Right atrium auricular region (tissue), 2 donors: Measurements from ENCODE around the gene ADAMTS10. TPM values are rescaled to one million over a fixed set of nuclear protein-coding genes. Genes with fewer than 3 reads are reported as not detected.
"Not testable (repeated sequence)": the region's sequence is repeated elsewhere in the genome, so short reads cannot be mapped to it uniquely, and the experiment has no call there.

Experiments
- DNase-seq: peaks from one replicate; pipeline ENCODE4 v3.0.0-alpha.2; 2019; ENCODE audit warnings: low spot score
- H3K27ac ChIP-seq, 2 donors: fragments of 200-600 bp; sonication (generic); 1 replicate in 1 of 2; 2 replicates in 1 of 2; pipeline ENCODE4 v1.5.1; 2016 to 2019
- H3K27me3 ChIP-seq, 2 donors: fragments of 200-600 bp; sonication (generic); one replicate each; pipeline versions ENCODE4 v1.5.1 to v1.6.0; 2017 to 2019
- H3K36me3 ChIP-seq: fragments of 200-600 bp; sonication (generic); one replicate; pipeline ENCODE4 v1.5.1; 2016
- H3K4me1 ChIP-seq, 2 donors: fragments of 200-600 bp; sonication (generic); one replicate each; pipeline versions ENCODE4 v1.5.1 to v1.6.0; 2017 to 2019
- H3K4me3 ChIP-seq, 2 donors: fragments of 200-600 bp; sonication (generic); 1 replicate in 1 of 2; 2 replicates in 1 of 2; pipeline ENCODE4 v1.5.1; 2017 to 2019; ENCODE audit warnings: mild to moderate bottlenecking in 1 of 2, moderate library complexity in 1 of 2
- H3K9me3 ChIP-seq, 2 donors: fragments of 200-600 bp; sonication (generic); one replicate each; pipeline ENCODE4 v1.5.1; 2019
- CTCF ChIP-seq, 2 donors: fragments of 200-600 bp; sonication (generic); IDR thresholded peaks; one replicate each; pipeline ENCODE4 v1.5.1; 2019; ENCODE audit warnings: antibody characterized with exemption in 2 of 2
- total RNA-seq, 2 donors: library from RNA; depleted of rRNA; stranded (reverse); fragments of >200 nt; gene quantifications; one replicate each; pipeline ENCODE4 v1.1.0, GENCODE V29; 2016

The ADAMTS10 gene
- total RNA-seq, 2 donors from 2014 or later, result 13.1 to 14.9 TPM

DNA sequence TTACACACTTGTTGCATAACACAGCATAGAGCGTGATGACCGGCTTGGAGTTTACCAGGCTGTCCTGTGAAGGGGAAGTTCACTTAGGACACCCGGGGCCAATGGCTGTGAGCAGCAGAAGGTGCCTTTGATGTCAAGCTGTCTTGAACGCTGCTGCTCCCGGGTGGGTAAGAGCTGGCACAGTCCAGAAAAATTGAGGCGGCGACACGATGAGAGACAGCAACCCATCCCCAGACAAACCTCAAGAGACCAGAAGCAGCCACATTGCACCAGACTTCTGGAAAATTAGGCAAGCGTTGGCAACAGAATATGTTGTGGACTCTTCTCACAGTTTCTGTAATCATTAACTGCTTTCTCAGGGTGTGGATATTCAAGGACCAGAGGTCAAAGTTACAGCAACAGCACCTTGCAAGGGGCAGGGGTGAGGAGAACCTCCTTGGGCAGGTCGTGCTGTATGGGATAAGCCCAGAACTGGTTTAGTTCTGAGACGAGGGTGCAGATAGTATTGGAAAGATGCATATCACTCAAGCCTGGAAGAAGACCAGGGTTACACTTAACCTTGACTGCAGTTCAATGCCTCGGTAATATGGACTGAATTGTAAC lies 30.0 kb upstream of the ADAMTS10 start:
- H3K27me3 ChIP-seq, result no peaks in the 10 kb centered on the region
- H3K27ac ChIP-seq, result no peak overlapping the region
- H3K36me3 ChIP-seq, result no peaks in the 10 kb centered on the region
- no peaks in the 10 kb centered on the region for H3K9me3 ChIP-seq
- peak; percentile 74 for DNase-seq
- H3K4me3 ChIP-seq, result no peak overlapping the region
- no peak for TF ChIP-seq CTCF (IDR thresholded peaks at IDR 0.05)
- H3K4me1 ChIP-seq, result no peaks in the 10 kb centered on the region

DNA sequence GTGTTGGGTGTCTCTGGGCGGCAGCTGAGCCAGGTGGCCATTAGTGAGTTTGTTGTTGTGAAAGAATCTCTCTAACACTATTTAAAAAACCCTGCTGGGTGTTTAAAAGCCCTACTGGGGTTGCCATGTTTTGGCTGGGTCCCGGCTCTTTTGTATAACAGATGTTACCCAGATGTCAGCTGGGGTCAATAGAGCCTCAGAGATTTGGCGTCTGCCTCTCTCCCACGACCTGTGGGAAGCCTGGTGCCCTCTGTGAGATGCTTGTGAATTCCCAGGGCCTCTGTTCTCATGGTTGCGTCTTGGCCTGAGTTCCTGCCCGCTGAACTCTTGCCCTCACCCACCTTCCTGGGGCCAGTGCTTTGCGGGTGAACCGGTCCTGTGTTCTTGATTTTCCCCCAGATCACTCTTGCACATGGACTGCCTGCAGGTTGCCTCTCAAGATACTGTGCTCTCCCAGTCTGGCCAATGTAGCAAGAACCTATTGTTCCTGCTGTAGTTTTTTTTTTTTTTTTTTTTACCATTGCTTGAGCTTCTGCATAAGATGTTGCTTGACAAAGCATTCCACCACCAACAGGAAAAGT lies 29.4 kb upstream of the ADAMTS10 start:
- TF ChIP-seq CTCF (IDR thresholded peaks at IDR 0.05), result no peak
- H3K4me1 ChIP-seq, result no peaks in the 10 kb centered on the region
- H3K4me3 ChIP-seq, result no peak overlapping the region
- no peak for DNase-seq
- H3K27me3 ChIP-seq, result no peaks in the 10 kb centered on the region
- no peak overlapping the region for H3K27ac ChIP-seq
- H3K36me3 ChIP-seq, result no peaks in the 10 kb centered on the region
- H3K9me3 ChIP-seq, result no peaks in the 10 kb centered on the region

- TF ChIP-seq CTCF (IDR thresholded peaks at IDR 0.05), result no peak
- Histone ChIP-seq H3K4me3 (no peak overlapping the region), H3K4me1 (no peaks in the 10 kb centered on the region), H3K36me3 (no peaks in the 10 kb centered on the region), H3K9me3 (no peaks in the 10 kb centered on the region), H3K27me3 (no peaks in the 10 kb centered on the region), H3K27ac (no peak overlapping the region)
- no peak for DNase-seq
Measured at GRCh38 chr19:8638078-8638619, 27.6 kb upstream of the ADAMTS10 start.

DNA sequence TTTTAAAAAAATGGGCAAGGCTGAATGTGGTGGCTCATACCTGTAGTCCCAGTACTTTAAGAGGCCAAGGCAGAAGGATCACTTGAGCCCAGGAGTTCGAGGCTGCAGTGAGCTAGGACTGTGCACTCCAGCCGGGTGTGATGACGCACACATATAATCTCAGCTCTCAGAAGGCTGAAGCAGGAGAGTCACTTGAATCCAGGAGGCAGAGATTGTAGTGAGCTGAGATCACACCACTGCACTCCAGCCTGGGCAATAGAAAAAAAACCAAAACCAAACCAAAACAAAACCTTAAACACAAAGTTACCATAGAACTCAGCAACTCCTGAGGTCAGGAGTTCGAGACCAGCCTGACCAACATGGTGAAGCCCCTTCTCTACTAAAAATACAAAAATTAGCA lies 26.6 kb upstream of the ADAMTS10 start:
- not testable (repeated sequence) for DNase-seq, H3K27ac ChIP-seq, H3K27me3 ChIP-seq, H3K4me1 ChIP-seq, H3K9me3 ChIP-seq, H3K4me3 ChIP-seq, H3K36me3 ChIP-seq

GRCh38 chr19:8635422-8635821 lies 24.9 kb upstream of the ADAMTS10 start:
- no peak for TF ChIP-seq CTCF (IDR thresholded peaks at IDR 0.05)
- DNase-seq, result no peak
- Histone ChIP-seq H3K4me1 (no peaks in the 10 kb centered on the region), H3K36me3 (no peaks in the 10 kb centered on the region), H3K27ac (no peak overlapping the region), H3K27me3 (no peaks in the 10 kb centered on the region), H3K9me3 (peaks cover 0 to 3% of the 10 kb centered on the region in 2 donors), H3K4me3 (no peak overlapping the region)

GRCh38 chr19:8631425-8631819 lies 20.9 kb upstream of the ADAMTS10 start:
- H3K36me3 ChIP-seq, result no peaks in the 10 kb centered on the region
- no peak for TF ChIP-seq CTCF (IDR thresholded peaks at IDR 0.05)
- no peak overlapping the region for H3K27ac ChIP-seq
- H3K4me1 ChIP-seq, result no peaks in the 10 kb centered on the region
- no peak overlapping the region for H3K4me3 ChIP-seq
- no peaks in the 10 kb centered on the region for H3K27me3 ChIP-seq
- DNase-seq, result no peak
- peaks cover 0 to 27% of the 10 kb centered on the region in 2 donors for H3K9me3 ChIP-seq
